HG03378 (cell line): ENCODE data around the gene PRSS22.
"Not testable (repeated sequence)": the region's sequence is repeated elsewhere in the genome, so short reads cannot be mapped to it uniquely, and the experiment has no call there.

Experiments used
- ATAC-seq: cut with Tn5 transposase; IDR thresholded peaks from one replicate; pipeline ENCODE4 v1.9.1; 2021; ENCODE audit warnings: mild to moderate bottlenecking, moderate library complexity; ENCODE audit not compliant: unreplicated experiment

Gene PRSS22, protein sequence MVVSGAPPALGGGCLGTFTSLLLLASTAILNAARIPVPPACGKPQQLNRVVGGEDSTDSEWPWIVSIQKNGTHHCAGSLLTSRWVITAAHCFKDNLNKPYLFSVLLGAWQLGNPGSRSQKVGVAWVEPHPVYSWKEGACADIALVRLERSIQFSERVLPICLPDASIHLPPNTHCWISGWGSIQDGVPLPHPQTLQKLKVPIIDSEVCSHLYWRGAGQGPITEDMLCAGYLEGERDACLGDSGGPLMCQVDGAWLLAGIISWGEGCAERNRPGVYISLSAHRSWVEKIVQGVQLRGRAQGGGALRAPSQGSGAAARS

DNA sequence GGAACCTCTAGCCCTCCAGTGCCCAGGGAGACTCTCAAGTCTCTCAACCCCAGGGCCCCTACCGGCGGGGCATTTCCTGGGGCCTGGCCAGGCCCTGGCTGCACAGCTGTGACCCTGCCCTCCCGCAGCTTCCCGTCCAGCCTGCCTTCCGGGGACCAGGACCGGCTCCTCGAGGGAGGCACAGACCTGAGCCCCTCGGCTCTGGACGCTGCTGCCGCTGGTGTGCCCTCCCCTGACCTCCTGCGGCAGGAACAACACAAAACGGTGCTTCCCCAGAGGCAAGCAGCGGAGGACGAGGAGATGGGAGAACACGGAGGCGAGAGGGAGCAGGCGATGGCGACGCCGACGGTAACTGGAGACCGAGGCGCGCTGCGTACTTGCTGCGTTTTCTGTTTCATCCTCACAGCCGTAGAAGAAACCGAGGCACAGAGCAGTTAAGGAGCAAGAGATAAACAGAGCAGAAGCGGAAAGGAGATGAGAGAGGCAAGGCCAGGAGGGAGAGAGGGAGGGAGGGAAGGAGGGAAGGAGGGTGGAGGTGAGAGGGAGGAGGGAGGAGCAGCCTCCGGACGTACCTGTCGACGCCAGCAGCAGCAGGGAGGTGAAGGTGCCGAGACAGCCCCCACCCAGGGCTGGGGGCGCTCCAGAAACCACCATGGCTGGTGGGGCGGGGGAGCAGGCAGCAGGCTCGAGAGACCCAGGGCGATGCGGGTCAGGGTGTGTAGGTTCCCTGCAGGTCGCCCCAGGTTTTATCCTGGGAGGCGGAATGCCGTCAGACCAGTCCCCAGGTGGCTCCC lies at the start of gene PRSS22:
PRSS22 (minus strand) TSS at position 720 of the 794 bp plus-strand sequence; CDS start at position 654, 66 bp downstream.
- no peak for ATAC-seq

GRCh38 chr16:2907084-2907753 lies 49.2 kb upstream of the PRSS22 start:
- not testable (repeated sequence) for ATAC-seq

DNA sequence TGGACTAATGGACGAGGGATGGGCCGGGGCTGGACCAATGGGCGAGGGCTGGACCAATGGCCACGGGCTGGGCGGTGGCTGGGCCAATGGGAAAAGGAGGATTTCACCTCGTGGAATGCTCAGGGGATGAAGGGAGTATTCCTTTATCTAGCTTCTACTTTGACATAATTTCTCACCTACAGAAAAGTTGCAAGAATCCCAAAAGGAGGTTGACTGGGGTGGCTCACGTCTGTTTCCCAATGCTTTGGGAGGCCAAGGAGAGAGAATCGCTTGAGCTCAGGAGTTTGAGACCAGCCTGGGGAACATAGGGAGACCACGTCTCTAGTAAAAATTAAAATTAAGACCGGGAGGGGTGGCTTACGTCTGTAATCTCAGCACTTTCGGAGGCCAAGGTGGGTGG lies 48.0 kb upstream of the PRSS22 start:
- no peak for ATAC-seq

DNA sequence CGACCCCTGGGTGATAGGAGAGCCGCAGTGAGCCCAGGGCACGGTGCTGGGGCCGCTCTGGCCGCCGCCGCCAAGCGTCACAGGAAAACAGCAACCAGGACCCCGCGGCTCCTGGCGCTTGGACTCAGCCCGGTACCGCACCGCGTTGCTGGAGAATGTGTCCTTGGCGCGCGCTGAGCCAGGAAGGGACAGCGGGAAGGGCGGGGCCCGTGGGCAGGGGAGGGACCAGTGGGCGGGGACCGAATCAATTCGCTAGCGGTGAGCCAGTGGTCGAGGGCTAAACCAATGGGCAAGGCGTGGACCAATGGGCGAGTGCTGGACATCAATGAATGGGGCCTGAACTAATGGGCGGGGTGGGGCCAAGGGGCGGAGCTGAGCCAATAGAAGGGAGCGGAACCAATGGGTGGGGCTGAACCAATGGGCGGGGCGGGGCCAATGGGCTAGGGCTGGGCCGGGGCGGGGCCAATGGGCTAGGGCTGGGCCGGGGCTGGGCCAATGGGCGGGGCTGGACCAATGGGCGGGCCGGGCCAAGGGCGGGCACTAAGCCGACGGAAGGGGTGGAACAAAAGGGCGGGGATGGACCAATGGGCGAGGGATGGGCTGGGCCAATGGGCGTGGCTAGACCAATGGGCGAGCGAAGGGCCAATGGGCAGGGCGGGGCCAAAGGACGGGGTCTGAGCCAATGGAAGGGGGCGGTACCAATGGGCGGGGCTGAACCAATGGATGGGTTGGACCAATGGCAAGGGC lies 47.4 kb upstream of the PRSS22 start:
- peak; percentile 32 for ATAC-seq

DNA sequence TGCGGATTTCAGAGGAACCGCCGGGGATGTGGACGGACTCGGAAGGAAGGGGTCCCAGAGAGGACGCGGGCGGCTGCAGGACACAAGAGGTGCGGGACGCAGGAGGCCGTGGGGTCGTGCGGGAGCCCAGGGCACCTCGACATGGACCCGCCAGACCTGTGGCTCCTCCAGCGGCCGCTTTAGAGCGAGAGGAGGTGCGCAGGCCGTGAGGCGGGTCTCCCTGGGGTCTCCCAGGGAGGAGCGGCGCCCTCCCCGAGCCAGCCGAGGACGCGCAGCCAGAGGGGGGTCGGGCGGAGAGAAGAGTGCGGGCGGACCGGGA lies 46.9 kb upstream of the PRSS22 start:
- no peak for ATAC-seq

DNA sequence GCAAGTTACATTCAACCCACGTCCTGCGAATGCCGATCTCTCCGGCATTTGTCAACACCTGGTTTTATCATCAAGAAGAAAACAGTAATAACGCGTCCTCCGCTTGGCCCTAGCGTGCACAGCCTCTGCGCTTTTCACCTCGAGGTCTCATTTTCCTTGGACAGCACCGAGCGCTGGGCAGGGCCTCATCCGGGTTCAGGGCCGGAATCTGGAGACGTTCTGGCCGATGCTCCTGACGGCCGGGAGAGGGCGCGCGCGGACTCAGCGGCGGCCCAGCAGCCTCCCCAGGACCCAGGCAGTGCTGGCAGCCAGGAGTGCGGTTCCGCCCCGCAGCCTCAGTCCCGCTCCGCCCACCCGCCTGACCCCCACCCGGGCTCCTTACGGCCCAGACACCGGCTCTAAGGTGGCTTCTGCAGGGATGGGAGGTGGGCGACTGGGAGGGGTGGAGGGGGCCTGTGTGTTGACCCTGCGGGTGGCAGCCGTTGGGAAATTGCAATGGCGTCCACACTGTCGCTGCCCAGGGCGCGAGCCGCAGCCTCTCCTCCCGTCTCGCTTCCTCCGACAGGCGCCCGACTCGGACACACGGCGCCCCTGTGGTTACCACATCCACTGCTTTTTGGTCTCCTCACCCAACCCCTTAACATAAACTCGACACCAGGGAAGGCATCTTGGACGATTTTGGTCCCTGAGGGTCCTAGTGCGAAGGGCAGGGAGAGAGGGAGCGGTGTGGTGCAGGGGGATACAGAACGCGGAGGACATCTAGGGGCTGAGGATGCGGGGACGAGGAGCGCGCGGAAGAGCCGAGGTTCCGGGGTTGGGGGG lies 46.3 kb upstream of the PRSS22 start:
- ATAC-seq: peak; percentile 53

- ATAC-seq: no peak
Measured at GRCh38 chr16:2902337-2903130, 44.6 kb upstream of the PRSS22 start.

- ATAC-seq: no peak
Measured at GRCh38 chr16:2900526-2901075, 42.6 kb upstream of the PRSS22 start.

DNA sequence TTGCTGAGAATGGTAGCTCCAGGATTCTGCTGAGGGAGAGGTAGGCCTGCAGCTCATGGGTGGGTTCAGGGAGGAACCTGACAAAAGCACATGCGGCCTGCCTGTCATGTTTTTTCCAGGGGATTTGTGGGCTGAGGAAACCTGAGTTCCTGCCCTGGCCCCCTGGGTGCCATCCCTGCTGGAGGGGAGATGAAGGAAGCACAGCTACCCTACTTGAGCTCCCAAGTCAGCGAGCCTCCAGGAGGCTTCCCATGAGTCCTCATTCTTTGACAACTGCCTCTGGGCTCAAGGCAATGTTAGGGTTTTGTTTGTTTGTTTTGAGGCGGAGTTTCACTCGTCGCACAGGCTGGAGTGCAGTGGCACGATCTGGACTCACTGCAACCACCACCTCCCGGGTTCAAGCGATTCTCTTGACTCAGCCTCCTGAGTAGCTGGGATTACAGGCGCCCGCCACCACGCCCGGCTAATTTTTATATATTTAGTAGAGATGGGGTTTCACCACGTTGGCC lies 41.6 kb upstream of the PRSS22 start:
- no peak for ATAC-seq

- no peak for ATAC-seq
Measured at GRCh38 chr16:2898831-2899563, 41.0 kb upstream of the PRSS22 start.

- ATAC-seq: no peak
Measured at GRCh38 chr16:2897110-2897509, 39.1 kb upstream of the PRSS22 start.

GRCh38 chr16:2896480-2897010 lies 38.6 kb upstream of the PRSS22 start:
- no peak for ATAC-seq

DNA sequence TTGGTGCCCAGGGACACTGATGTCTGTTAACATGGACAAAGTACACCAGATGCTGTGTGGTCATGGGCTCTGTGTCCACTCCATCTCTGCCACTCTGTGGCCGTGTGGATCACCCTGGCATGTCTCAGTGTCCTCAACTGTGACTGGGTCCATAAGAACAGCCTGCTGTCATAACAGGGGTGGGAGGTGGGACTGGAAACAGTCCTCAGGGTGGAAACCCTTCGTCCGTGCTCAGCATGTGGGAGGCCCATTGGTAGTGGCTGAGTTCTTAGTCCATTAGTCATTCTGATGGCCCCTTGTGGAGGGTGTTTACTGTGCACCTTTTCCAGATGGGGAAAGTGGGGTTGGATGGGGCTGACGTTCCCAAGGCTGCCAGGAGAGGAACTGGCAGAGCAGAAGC lies 37.8 kb upstream of the PRSS22 start:
- ATAC-seq: no peak

- ATAC-seq: no peak
Measured at GRCh38 chr16:2894231-2894630, 36.3 kb upstream of the PRSS22 start.

- no peak for ATAC-seq
Measured at GRCh38 chr16:2884041-2884451, 26.1 kb upstream of the PRSS22 start.

DNA sequence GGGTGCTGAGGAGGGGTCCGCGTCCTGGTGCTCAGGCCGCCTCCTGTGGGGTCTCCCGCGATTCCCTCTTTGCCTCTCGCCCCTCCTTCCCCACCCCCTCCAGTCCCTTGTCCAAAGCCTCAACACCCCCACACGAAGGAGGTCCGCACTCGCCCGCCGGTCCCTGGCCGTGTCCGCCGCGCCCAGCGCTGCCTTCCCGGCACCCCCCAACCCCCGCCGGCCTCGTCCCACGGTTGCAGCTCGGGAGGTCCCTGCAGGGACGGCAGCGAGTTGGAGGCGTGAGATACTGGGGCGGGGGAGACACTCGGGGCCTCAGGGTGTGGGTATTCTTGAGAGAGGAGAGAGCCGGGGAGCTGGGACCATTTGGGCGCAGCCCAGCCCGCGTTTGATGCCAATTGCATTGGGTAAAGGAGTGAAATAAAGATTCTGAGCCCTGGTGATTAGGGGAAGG lies 25.5 kb upstream of the PRSS22 start:
- ATAC-seq: no peak

- peak; percentile 85 for ATAC-seq
Measured at GRCh38 chr16:2882650-2883457, 24.9 kb upstream of the PRSS22 start, which contains the start of gene FLYWCH2. TSS of gene FLYWCH2 (plus strand) at chr16:2883215. CDS start at chr16:2896450, 13,235 bp downstream.
